Stimulated activated CD8-positive, alpha-beta memory T cell treated with anti-CD3 and anti-CD28 coated beads, Interleukin-15, amount 100 ng/mL, for 24 hours (primary cell): ENCODE measurements around the gene TTN.

ENCODE experiments used
- DNase-seq: peaks from one replicate; pipeline ENCODE4 v3.0.0-alpha.2; 2020; ENCODE audit warnings: low read depth

Gene TTN

GRCh38 chr2:178811045-178811444 is 3.8 kb upstream of the TTN start:
- DNase-seq, result no peak

- no peak for DNase-seq
Observed at GRCh38 chr2:178810422-178810821, 3.2 kb upstream of the TTN start.

GRCh38 chr2:178806543-178806942 is 680 bp downstream of the TTN start:
- no peak for DNase-seq

- no peak for DNase-seq
Observed at GRCh38 chr2:178805457-178805856, 1.8 kb downstream of the TTN start.

GRCh38 chr2:178804791-178805190 is 2.4 kb downstream of the TTN start:
- DNase-seq, result no peak

- DNase-seq, result no peak
Observed at GRCh38 chr2:178800510-178800909, 6.7 kb downstream of the TTN start.

- DNase-seq, result no peak
Observed at GRCh38 chr2:178799305-178799704, 7.9 kb downstream of the TTN start.

- DNase-seq, result no peak
Observed at GRCh38 chr2:178796079-178796677, 11.0 kb downstream of the TTN start.

GRCh38 chr2:178787934-178788333 is 19.3 kb downstream of the TTN start:
- no peak for DNase-seq

- no peak for DNase-seq
Observed at GRCh38 chr2:178787155-178787554, 20.1 kb downstream of the TTN start.

GRCh38 chr2:178783889-178784288 is 23.3 kb downstream of the TTN start:
- no peak for DNase-seq

GRCh38 chr2:178782236-178782635 is 25.0 kb downstream of the TTN start:
- DNase-seq, result no peak

- DNase-seq, result no peak
Observed at GRCh38 chr2:178777577-178777976, 29.6 kb downstream of the TTN start.

- DNase-seq, result no peak
Observed at GRCh38 chr2:178776751-178777150, 30.5 kb downstream of the TTN start.

GRCh38 chr2:178775975-178776374 is 31.2 kb downstream of the TTN start:
- no peak for DNase-seq

- DNase-seq, result no peak
Observed at GRCh38 chr2:178770518-178770917, 36.7 kb downstream of the TTN start.

- DNase-seq, result no peak
Observed at GRCh38 chr2:178767094-178768060, 39.8 kb downstream of the TTN start.

GRCh38 chr2:178764097-178764496 is 43.1 kb downstream of the TTN start:
- DNase-seq, result no peak

- no peak for DNase-seq
Observed at GRCh38 chr2:178761759-178762371, 45.4 kb downstream of the TTN start.

GRCh38 chr2:178756843-178757242 is 50.4 kb downstream of the TTN start:
- no peak for DNase-seq

- no peak for DNase-seq
Observed at GRCh38 chr2:178756343-178756742, 50.9 kb downstream of the TTN start.

- no peak for DNase-seq
Observed at GRCh38 chr2:178747767-178748166, 59.5 kb downstream of the TTN start.

- no peak for DNase-seq
Observed at GRCh38 chr2:178734518-178734917, 72.7 kb downstream of the TTN start.
